HK-2 (cell line): Measurements from ENCODE around the gene RAPGEF4.
"Not testable (repeated sequence)": the region's sequence is repeated elsewhere in the genome, so short reads cannot be mapped to it uniquely, and the experiment has no call there.

Experiments
- DNase-seq: peaks from one replicate; pipeline ENCODE4 v3.0.0-alpha.2; 2018; ENCODE audit not compliant: unreplicated experiment

RAPGEF4 gene

GRCh38 chr2:172726172-172726735, 9.4 kb upstream of the RAPGEF4 start:
- DNase-seq, result no peak

GRCh38 chr2:172730411-172730810, 5.2 kb upstream of the RAPGEF4 start:
- DNase-seq, result no peak

- no peak for DNase-seq
Observed at GRCh38 chr2:172734711-172735581, 699 bp upstream of the RAPGEF4 start.

- no peak for DNase-seq
Observed at GRCh38 chr2:172736424-172737174, 954 bp downstream of the RAPGEF4 start.

- DNase-seq, result no peak
Observed at GRCh38 chr2:172739661-172740266, 4.1 kb downstream of the RAPGEF4 start.

GRCh38 chr2:172740856-172741255, 5.2 kb downstream of the RAPGEF4 start:
- no peak for DNase-seq

- DNase-seq, result no peak
Observed at GRCh38 chr2:172742931-172743540, 7.4 kb downstream of the RAPGEF4 start.

GRCh38 chr2:172743898-172744297, 8.3 kb downstream of the RAPGEF4 start:
- DNase-seq, result no peak

- no peak for DNase-seq
Observed at GRCh38 chr2:172745636-172746035, 10.0 kb downstream of the RAPGEF4 start.

- not testable (repeated sequence) for DNase-seq
Observed at GRCh38 chr2:172748543-172748942, 12.9 kb downstream of the RAPGEF4 start.

GRCh38 chr2:172749388-172749787, 13.7 kb downstream of the RAPGEF4 start:
- no peak for DNase-seq

- DNase-seq, result no peak
Observed at GRCh38 chr2:172751564-172751963, 15.9 kb downstream of the RAPGEF4 start.

- no peak for DNase-seq
Observed at GRCh38 chr2:172753610-172754009, 18.0 kb downstream of the RAPGEF4 start.

GRCh38 chr2:172759441-172759840, 23.8 kb downstream of the RAPGEF4 start:
- DNase-seq, result no peak

- no peak for DNase-seq
Observed at GRCh38 chr2:172761306-172761705, 25.7 kb downstream of the RAPGEF4 start.

- DNase-seq, result no peak
Observed at GRCh38 chr2:172762574-172762973, 26.9 kb downstream of the RAPGEF4 start.

GRCh38 chr2:172763079-172763478, 27.4 kb downstream of the RAPGEF4 start:
- no peak for DNase-seq

- DNase-seq, result no peak
Observed at GRCh38 chr2:172765662-172766061, 30.0 kb downstream of the RAPGEF4 start.

- DNase-seq, result no peak
Observed at GRCh38 chr2:172768401-172768800, 32.8 kb downstream of the RAPGEF4 start.

GRCh38 chr2:172769879-172770278, 34.2 kb downstream of the RAPGEF4 start:
- no peak for DNase-seq

- no peak for DNase-seq
Observed at GRCh38 chr2:172770887-172771286, 35.2 kb downstream of the RAPGEF4 start.

- DNase-seq, result no peak
Observed at GRCh38 chr2:172772633-172773032, 37.0 kb downstream of the RAPGEF4 start.
